ENCODE measurements around the gene RBM10. TPM values are rescaled to one million over a fixed set of nuclear protein-coding genes. Genes with fewer than 3 reads are reported as not detected.
A peak's percentile ranks its signal among the peaks of the same experiment; 100 is the strongest.
"Not testable (repeated sequence)": the region's sequence is repeated elsewhere in the genome, so short reads cannot be mapped to it uniquely, and the experiment has no call there.

RBM10 gene
- total RNA-seq, 1 donor from 2014 or later = 87.7 TPM

GRCh38 chrX:47112316-47112954 is 32.6 kb upstream of the RBM10 start:
- no peaks in the 10 kb centered on the region for H3K4me1 Mint-ChIP-seq
- H3K4me3 Mint-ChIP-seq = no peak overlapping the region
- H3K9me3 Mint-ChIP-seq = peaks cover 8% of the 10 kb centered on the region
- DNase-seq (ENCODE audit: low read depth, low spot score) = no peak
- H3K27me3 Mint-ChIP-seq (ENCODE audit: low read depth) = no peaks in the 10 kb centered on the region
- no peak overlapping the region for H3K27ac Mint-ChIP-seq (ENCODE audit: unreplicated experiment)
- H3K36me3 Mint-ChIP-seq (ENCODE audit: low read depth) = peaks cover 2% of the 10 kb centered on the region
- no peak for TF ChIP-seq CTCF (conservative IDR thresholded peaks at IDR 0.05)

- H3K27me3 Mint-ChIP-seq (ENCODE audit: low read depth); DNase-seq (ENCODE audit: low read depth, low spot score); H3K36me3 Mint-ChIP-seq (ENCODE audit: low read depth); H3K27ac Mint-ChIP-seq (ENCODE audit: unreplicated experiment); H3K4me1 Mint-ChIP-seq; H3K4me3 Mint-ChIP-seq; H3K9me3 Mint-ChIP-seq: not testable (repeated sequence)
These were observed 28.4 kb upstream of the RBM10 start for GRCh38 chrX:47116551-47117110.

- not testable (repeated sequence) for H3K27me3 Mint-ChIP-seq (ENCODE audit: low read depth); H3K4me3 Mint-ChIP-seq; H3K9me3 Mint-ChIP-seq; DNase-seq (ENCODE audit: low read depth, low spot score); H3K36me3 Mint-ChIP-seq (ENCODE audit: low read depth); H3K4me1 Mint-ChIP-seq; H3K27ac Mint-ChIP-seq (ENCODE audit: unreplicated experiment)
These were observed 20.6 kb upstream of the RBM10 start for GRCh38 chrX:47124466-47124865.

- peaks cover 6% of the 10 kb centered on the region for H3K4me1 Mint-ChIP-seq
- H3K27me3 Mint-ChIP-seq (ENCODE audit: low read depth) = no peaks in the 10 kb centered on the region
- peak overlapping the region; percentile 98 for H3K4me3 Mint-ChIP-seq
- peak overlapping the region; percentile 96 for H3K27ac Mint-ChIP-seq (ENCODE audit: unreplicated experiment)
- no peaks in the 10 kb centered on the region for H3K36me3 Mint-ChIP-seq (ENCODE audit: low read depth)
- DNase-seq (ENCODE audit: low read depth, low spot score) = peak; percentile 86
- H3K9me3 Mint-ChIP-seq = no peaks in the 10 kb centered on the region
- no peak for TF ChIP-seq CTCF (conservative IDR thresholded peaks at IDR 0.05)
These were observed 15.7 kb upstream of the RBM10 start for GRCh38 chrX:47129157-47129898.

- no peaks in the 10 kb centered on the region for H3K27me3 Mint-ChIP-seq (ENCODE audit: low read depth)
- peak overlapping the region; percentile 98 for H3K4me3 Mint-ChIP-seq
- H3K36me3 Mint-ChIP-seq (ENCODE audit: low read depth) = no peaks in the 10 kb centered on the region
- H3K9me3 Mint-ChIP-seq = no peaks in the 10 kb centered on the region
- TF ChIP-seq CTCF (conservative IDR thresholded peaks at IDR 0.05) = no peak
- no peak overlapping the region for H3K27ac Mint-ChIP-seq (ENCODE audit: unreplicated experiment)
- peaks cover 6% of the 10 kb centered on the region for H3K4me1 Mint-ChIP-seq
- no peak for DNase-seq (ENCODE audit: low read depth, low spot score)
These were observed 15.1 kb upstream of the RBM10 start for GRCh38 chrX:47129899-47130358.

GRCh38 chrX:47133493-47133892 is 11.5 kb upstream of the RBM10 start:
- H3K4me3 Mint-ChIP-seq = no peak overlapping the region
- H3K27me3 Mint-ChIP-seq (ENCODE audit: low read depth) = no peaks in the 10 kb centered on the region
- H3K9me3 Mint-ChIP-seq = no peaks in the 10 kb centered on the region
- TF ChIP-seq CTCF (conservative IDR thresholded peaks at IDR 0.05) = no peak
- H3K36me3 Mint-ChIP-seq (ENCODE audit: low read depth) = no peaks in the 10 kb centered on the region
- H3K4me1 Mint-ChIP-seq = peaks cover 6% of the 10 kb centered on the region
- no peak overlapping the region for H3K27ac Mint-ChIP-seq (ENCODE audit: unreplicated experiment)
- DNase-seq (ENCODE audit: low read depth, low spot score) = no peak

GRCh38 chrX:47135650-47136049 is 9.4 kb upstream of the RBM10 start:
- not testable (repeated sequence) for H3K27ac Mint-ChIP-seq (ENCODE audit: unreplicated experiment); DNase-seq (ENCODE audit: low read depth, low spot score); H3K9me3 Mint-ChIP-seq; H3K4me1 Mint-ChIP-seq; H3K27me3 Mint-ChIP-seq (ENCODE audit: low read depth); H3K4me3 Mint-ChIP-seq; H3K36me3 Mint-ChIP-seq (ENCODE audit: low read depth)
